Astrocyte of the cerebellum (primary cell): ENCODE results near the gene WIPI1.
"Not testable (repeated sequence)": the region's sequence is repeated elsewhere in the genome, so short reads cannot be mapped to it uniquely, and the experiment has no call there.

Experiments
- DNase-seq: peaks from one replicate; pipeline ENCODE4 v3.0.0-alpha.2; 2011; ENCODE audit warnings: low read depth
- H3K4me3 ChIP-seq: 2 replicates; pipeline ENCODE4 v1.5.1; 2011; ENCODE audit warnings: mild to moderate bottlenecking, low read depth, low read length, moderate library complexity
- in situ Hi-C: cut with HindIII; loops from 2 replicates; pipeline ENCODE4 v1.10.0; 2017; ENCODE audit warnings: low sequenced_read_pairs
- TF ChIP-seq, protein P1 (sequence below): IDR thresholded peaks from 2 replicates; pipeline ENCODE4 v1.5.1; 2012; ENCODE audit warnings: low read length, low read depth, moderate library complexity, mild to moderate bottlenecking; ENCODE audit errors: missing control alignments

WIPI1 gene

DNA sequence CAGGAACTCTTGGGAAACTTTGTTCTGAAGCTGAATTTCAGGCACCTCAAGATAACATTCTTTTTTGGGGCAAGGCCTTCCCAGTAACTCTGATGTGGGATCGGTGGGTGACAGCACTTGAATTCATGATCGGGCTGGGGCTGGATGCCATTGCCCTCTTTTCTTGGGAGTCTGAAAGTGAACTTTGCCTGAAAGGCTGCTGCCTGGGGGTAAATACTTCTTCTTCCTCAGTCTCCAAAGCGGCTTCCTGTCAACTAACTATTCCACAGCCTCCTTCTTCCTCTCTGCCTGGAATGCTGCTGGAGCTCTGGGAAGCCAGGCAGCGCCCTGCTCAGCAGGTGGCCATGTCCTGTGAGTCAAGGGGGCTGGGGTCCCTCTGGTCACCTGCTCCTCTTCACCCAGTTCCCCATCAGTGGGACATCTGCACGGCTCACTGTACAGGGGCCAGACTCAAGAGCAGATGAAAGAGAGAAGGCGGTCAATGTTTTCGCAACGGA, 79.5 kb downstream of the WIPI1 start:
- DNase-seq: no peak
- no peak overlapping the region for H3K4me3 ChIP-seq
- TF ChIP-seq, protein P1, sequence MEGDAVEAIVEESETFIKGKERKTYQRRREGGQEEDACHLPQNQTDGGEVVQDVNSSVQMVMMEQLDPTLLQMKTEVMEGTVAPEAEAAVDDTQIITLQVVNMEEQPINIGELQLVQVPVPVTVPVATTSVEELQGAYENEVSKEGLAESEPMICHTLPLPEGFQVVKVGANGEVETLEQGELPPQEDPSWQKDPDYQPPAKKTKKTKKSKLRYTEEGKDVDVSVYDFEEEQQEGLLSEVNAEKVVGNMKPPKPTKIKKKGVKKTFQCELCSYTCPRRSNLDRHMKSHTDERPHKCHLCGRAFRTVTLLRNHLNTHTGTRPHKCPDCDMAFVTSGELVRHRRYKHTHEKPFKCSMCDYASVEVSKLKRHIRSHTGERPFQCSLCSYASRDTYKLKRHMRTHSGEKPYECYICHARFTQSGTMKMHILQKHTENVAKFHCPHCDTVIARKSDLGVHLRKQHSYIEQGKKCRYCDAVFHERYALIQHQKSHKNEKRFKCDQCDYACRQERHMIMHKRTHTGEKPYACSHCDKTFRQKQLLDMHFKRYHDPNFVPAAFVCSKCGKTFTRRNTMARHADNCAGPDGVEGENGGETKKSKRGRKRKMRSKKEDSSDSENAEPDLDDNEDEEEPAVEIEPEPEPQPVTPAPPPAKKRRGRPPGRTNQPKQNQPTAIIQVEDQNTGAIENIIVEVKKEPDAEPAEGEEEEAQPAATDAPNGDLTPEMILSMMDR: no peak
- in situ Hi-C loops: no loop called here

DNA sequence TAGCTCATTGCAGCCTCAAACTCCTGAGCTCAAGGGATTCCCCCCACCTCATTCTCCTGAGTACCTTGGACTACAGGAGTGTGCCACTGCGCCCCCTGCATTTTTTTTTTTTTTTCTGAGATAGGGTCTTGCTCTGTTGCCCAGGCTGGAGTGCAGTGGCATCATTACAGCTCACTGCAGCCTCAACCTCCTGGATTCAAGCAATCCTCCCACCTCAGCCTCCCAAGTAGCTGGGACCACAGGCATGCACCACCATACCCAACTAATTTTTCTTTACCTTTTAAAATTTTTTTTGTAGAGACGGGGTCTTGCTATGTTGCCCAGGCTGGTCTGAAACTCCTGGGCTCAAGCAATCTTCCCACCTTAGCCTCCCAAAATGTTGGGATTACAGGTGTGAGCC, 81.1 kb downstream of the WIPI1 start:
- DNase-seq, in situ Hi-C loops, H3K4me3 ChIP-seq: not testable (repeated sequence)

DNA sequence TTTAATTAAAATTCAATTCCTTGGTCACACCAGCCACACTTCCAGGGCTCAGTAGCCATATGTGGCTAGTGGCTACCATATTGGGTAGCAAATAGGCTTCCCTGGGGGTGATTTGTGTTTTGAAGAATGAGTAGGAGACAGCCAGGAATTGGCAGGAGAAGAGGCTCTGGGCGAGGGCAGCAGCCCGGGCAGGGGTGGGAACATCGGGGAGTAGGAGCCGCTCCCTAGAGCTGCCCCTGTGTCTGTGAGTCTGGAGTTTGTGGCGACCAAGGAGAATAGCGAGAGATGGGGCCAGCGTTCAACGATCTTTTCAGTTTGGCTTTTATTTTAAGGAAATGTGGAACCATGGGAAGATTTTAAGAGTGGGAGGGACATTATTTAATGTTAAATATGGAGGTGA, 81.7 kb downstream of the WIPI1 start:
- no peak overlapping the region for H3K4me3 ChIP-seq
- no peak for DNase-seq
- TF ChIP-seq, protein P1: no peak
- in situ Hi-C loops: no loop called here
